Neural progenitor cell (in vitro differentiated cells): ENCODE measurements around the gene ADAMTS12. TPM values are rescaled to one million over a fixed set of nuclear protein-coding genes. Genes with fewer than 3 reads are reported as not detected.

Experiments used
- DNase-seq: peaks from one replicate; pipeline ENCODE4 v3.0.0-alpha.2; 2016; ENCODE audit warnings: low spot score
- H2AFZ ChIP-seq: fragments of 200-600 bp; sonication (generic); replicated peaks from 2 replicates; pipeline ENCODE4 v1.6.1; 2016; ENCODE audit warnings: antibody characterized with exemption
- H3F3A ChIP-seq: fragments of 200-600 bp; sonication (generic); 2 replicates; pipeline ENCODE4 v1.6.1; 2016; ENCODE audit warnings: antibody characterized with exemption, low read depth
- H3K27ac ChIP-seq: fragments of 200-600 bp; sonication (generic); 2 replicates; pipeline ENCODE4 v1.5.1; 2016; ENCODE audit warnings: mild to moderate bottlenecking
- H3K27me3 ChIP-seq: fragments of 200-600 bp; sonication (generic); 2 replicates; pipeline ENCODE4 v1.6.1; 2016; ENCODE audit warnings: mild to moderate bottlenecking, moderate library complexity
- H3K36me3 ChIP-seq: fragments of 200-600 bp; sonication (generic); 2 replicates; pipeline ENCODE4 v1.5.1; 2016
- H3K4me1 ChIP-seq: fragments of 200-600 bp; sonication (generic); 2 replicates; pipeline ENCODE4 v1.6.1; 2016; ENCODE audit warnings: mixed run types
- H3K4me2 ChIP-seq: fragments of 200-600 bp; sonication (generic); 2 replicates; pipeline ENCODE4 v1.6.1; 2016
- H3K4me3 ChIP-seq: fragments of 200-600 bp; sonication (generic); 2 replicates; pipeline ENCODE4 v1.5.1; 2016
- H3K79me2 ChIP-seq: fragments of 200-600 bp; sonication (generic); 2 replicates; pipeline ENCODE4 v1.6.1; 2016; ENCODE audit warnings: low read depth
- H3K9ac ChIP-seq: fragments of 200-600 bp; sonication (generic); 2 replicates; pipeline ENCODE4 v1.6.1; 2016
- H3K9me3 ChIP-seq: fragments of 200-600 bp; sonication (generic); 2 replicates; pipeline ENCODE4 v1.5.1; 2016; ENCODE audit warnings: low read depth
- H4K20me1 ChIP-seq: fragments of 200-600 bp; sonication (generic); 2 replicates; pipeline ENCODE4 v1.6.1; 2016; ENCODE audit warnings: low read depth
- H3K27ac Mint-ChIP-seq: 3 replicates; pipeline ENCODE4 v1.8.0; 2021; ENCODE audit warnings: mixed read lengths
- H3K27me3 Mint-ChIP-seq: 2 replicates; pipeline ENCODE4 v1.8.0; 2022; ENCODE audit warnings: low read depth, mild to moderate bottlenecking, inconsistent platforms, moderate library complexity, mixed read lengths; ENCODE audit not compliant: insufficient read depth
- H3K36me3 Mint-ChIP-seq: 3 replicates; pipeline ENCODE4 v1.8.0; 2021; ENCODE audit warnings: mixed read lengths
- H3K4me1 Mint-ChIP-seq: 3 replicates; pipeline ENCODE4 v1.8.0; 2021; ENCODE audit warnings: mixed read lengths
- H3K4me3 Mint-ChIP-seq: 3 replicates; pipeline ENCODE4 v1.8.0; 2021; ENCODE audit warnings: mild to moderate bottlenecking, moderate library complexity, mixed read lengths
- H3K9me3 Mint-ChIP-seq: 3 replicates; pipeline ENCODE4 v1.8.0; 2020; ENCODE audit warnings: mixed read lengths
- EZH2 ChIP-seq: fragments of 200-600 bp; sonication (generic); IDR thresholded peaks from 2 replicates; pipeline ENCODE4 v1.6.1; 2017; ENCODE audit warnings: antibody characterized with exemption, mild to moderate bottlenecking, moderate library complexity
- EZH2phosphoT487 ChIP-seq: fragments of 200-600 bp; sonication (generic); IDR thresholded peaks from 2 replicates; pipeline ENCODE4 v1.6.1; 2017; ENCODE audit warnings: antibody characterized with exemption
- total RNA-seq: library from RNA; depleted of rRNA; stranded (reverse); fragments of >200 nt; gene quantifications from 2 replicates; pipeline ENCODE4 v1.2.3, GENCODE V29; 2015; ENCODE audit warnings: low replicate concordance
- TF ChIP-seq, protein P1 (sequence below): fragments of 200-600 bp; sonication (generic); IDR thresholded peaks from 2 replicates; pipeline ENCODE4 v1.5.1; 2017; ENCODE audit warnings: antibody characterized with exemption, mild to moderate bottlenecking

ADAMTS12 gene
- total RNA-seq, 1 donor from 2014 or later, result 15.6 TPM

DNA sequence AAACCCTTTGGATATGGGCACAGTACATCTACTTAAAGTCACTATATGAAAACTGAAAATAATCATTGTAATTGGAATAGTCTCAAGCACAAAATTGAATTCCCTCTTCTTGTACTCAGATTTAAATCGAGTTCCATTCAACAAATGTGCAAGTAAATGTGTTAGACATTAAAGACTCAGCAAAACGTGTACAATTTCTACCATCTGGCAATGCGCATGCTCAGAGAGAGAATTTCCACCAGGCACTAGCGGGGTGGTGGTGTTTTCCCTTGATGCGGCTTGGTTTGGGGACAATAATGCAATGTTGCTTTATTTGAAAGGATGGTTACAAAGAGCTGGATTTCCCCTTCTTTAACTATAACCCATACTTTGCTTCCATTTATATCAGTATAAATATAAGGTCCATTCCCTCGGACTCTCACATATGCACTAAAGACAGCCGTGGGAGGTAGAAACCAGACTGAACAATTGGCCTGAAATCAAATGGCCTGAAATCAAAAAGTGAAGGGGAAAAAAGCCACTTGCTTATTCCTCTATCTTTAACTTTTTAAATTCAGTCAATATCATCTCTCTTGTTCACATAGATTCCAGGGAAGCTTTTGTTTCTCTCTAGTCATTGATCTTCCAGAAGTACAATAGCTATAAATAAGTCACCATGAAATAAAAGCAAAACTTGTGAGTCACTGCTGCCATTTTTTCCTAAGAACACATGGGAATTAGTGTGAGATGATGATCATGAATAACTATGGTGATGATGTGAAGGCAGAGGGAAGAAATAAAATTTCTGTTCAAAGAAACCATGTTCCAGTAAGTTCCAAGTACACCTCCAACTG lies 59.2 kb downstream of the ADAMTS12 start:
- H3K4me3 ChIP-seq, result no peak overlapping the region
- no peaks in the 10 kb centered on the region for H3K36me3 ChIP-seq
- H3K27ac ChIP-seq, result no peak overlapping the region
- H3K79me2 ChIP-seq, result peaks cover 12% of the 10 kb centered on the region
- TF ChIP-seq EZH2, result no peak
- TF ChIP-seq, protein P1, sequence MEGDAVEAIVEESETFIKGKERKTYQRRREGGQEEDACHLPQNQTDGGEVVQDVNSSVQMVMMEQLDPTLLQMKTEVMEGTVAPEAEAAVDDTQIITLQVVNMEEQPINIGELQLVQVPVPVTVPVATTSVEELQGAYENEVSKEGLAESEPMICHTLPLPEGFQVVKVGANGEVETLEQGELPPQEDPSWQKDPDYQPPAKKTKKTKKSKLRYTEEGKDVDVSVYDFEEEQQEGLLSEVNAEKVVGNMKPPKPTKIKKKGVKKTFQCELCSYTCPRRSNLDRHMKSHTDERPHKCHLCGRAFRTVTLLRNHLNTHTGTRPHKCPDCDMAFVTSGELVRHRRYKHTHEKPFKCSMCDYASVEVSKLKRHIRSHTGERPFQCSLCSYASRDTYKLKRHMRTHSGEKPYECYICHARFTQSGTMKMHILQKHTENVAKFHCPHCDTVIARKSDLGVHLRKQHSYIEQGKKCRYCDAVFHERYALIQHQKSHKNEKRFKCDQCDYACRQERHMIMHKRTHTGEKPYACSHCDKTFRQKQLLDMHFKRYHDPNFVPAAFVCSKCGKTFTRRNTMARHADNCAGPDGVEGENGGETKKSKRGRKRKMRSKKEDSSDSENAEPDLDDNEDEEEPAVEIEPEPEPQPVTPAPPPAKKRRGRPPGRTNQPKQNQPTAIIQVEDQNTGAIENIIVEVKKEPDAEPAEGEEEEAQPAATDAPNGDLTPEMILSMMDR, result no peak
- no peak for TF ChIP-seq EZH2phosphoT487
- H3K4me2 ChIP-seq, result no peak overlapping the region
- Mint-ChIP-seq H3K4me1 (peaks cover 7% of the 10 kb centered on the region), H3K4me3 (no peak overlapping the region), H3K9me3 (peaks cover 3% of the 10 kb centered on the region), H3K36me3 (peaks cover 5% of the 10 kb centered on the region), H3K27me3 (peaks cover 5% of the 10 kb centered on the region), H3K27ac (no peak overlapping the region)
- no peaks in the 10 kb centered on the region for H3K27me3 ChIP-seq
- peaks cover 7% of the 10 kb centered on the region for H3K4me1 ChIP-seq
- no peaks in the 10 kb centered on the region for H3K9me3 ChIP-seq
- H2AFZ ChIP-seq, result no peak overlapping the region
- no peak for DNase-seq
- H4K20me1 ChIP-seq, result no peaks in the 10 kb centered on the region
- H3K9ac ChIP-seq, result no peak overlapping the region
- H3F3A ChIP-seq, result no peaks in the 10 kb centered on the region

DNA sequence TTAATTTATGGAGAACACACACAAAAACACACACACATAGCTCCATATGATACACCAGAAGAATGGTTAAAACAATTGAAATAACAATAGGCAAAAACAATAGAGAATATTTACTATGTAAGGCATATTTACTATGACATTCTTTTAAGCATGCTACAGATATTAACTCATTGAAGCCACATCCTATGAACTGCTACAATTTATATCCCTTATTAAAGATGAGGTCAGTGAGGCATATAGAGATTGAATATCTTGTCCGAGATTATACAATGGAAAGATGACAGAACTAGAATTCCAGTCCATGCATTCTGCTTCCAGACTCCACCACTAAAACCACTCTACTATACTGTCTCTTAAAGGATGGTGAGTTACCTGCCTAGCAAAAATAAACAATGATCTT lies 60.7 kb downstream of the ADAMTS12 start:
- peaks cover 7% of the 10 kb centered on the region for H3K4me1 Mint-ChIP-seq
- Histone ChIP-seq H3K79me2 (peaks cover 12% of the 10 kb centered on the region), H3K9me3 (no peaks in the 10 kb centered on the region), H2AFZ (no peak overlapping the region), H3F3A (no peaks in the 10 kb centered on the region), H3K36me3 (no peaks in the 10 kb centered on the region), H3K9ac (no peak overlapping the region), H3K4me2 (no peak overlapping the region), H3K27me3 (no peaks in the 10 kb centered on the region), H3K27ac (no peak overlapping the region), H3K4me1 (peaks cover 7% of the 10 kb centered on the region), H3K4me3 (no peak overlapping the region), H4K20me1 (no peaks in the 10 kb centered on the region)
- no peak overlapping the region for H3K4me3 Mint-ChIP-seq
- peaks cover 3% of the 10 kb centered on the region for H3K9me3 Mint-ChIP-seq
- TF ChIP-seq EZH2 (no peak), EZH2phosphoT487 (no peak)
- TF ChIP-seq, protein P1, result no peak
- no peak overlapping the region for H3K27ac Mint-ChIP-seq
- peaks cover 3% of the 10 kb centered on the region for H3K27me3 Mint-ChIP-seq
- DNase-seq, result no peak
- peaks cover 3% of the 10 kb centered on the region for H3K36me3 Mint-ChIP-seq

DNA sequence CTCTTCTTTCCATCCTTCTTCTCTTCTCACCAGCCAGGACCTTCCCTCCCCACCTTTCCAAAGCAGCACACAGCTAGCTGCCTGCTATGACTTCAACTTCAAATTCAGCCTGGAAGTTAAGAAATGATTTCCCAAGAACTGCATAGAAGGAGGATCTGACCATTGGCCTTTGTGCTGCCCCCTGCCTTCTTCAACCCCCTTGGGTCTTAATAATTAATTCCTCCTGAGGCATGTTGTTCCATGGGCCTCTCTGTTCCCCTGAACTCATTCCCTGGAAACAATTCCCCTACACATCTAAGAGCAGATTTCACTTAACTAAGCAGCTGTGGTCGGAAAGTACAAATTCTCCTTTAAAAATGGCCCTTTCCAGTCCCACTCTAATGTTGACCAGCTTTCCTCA lies 62.4 kb downstream of the ADAMTS12 start:
- no peak overlapping the region for H3K4me3 Mint-ChIP-seq
- H3K4me1 ChIP-seq, result peaks cover 7% of the 10 kb centered on the region

More for the DNA sequence above, 62.4 kb downstream of the ADAMTS12 start:
- Histone ChIP-seq H3K4me2 (no peak overlapping the region), H4K20me1 (no peaks in the 10 kb centered on the region), H3K4me3 (no peak overlapping the region), H3F3A (no peaks in the 10 kb centered on the region), H3K27ac (no peak overlapping the region), H3K36me3 (no peaks in the 10 kb centered on the region), H3K27me3 (no peaks in the 10 kb centered on the region), H3K9ac (no peak overlapping the region), H3K79me2 (peaks cover 12% of the 10 kb centered on the region), H3K9me3 (no peaks in the 10 kb centered on the region), H2AFZ (no peak overlapping the region)
- H3K27me3 Mint-ChIP-seq, result peaks cover 3% of the 10 kb centered on the region
- peaks cover 3% of the 10 kb centered on the region for H3K36me3 Mint-ChIP-seq
- H3K27ac Mint-ChIP-seq, result no peak overlapping the region
- TF ChIP-seq EZH2phosphoT487, result no peak
- TF ChIP-seq EZH2, result no peak
- TF ChIP-seq, protein P1, result no peak
- peaks cover 3% of the 10 kb centered on the region for H3K9me3 Mint-ChIP-seq
- H3K4me1 Mint-ChIP-seq, result peaks cover 7% of the 10 kb centered on the region
- no peak for DNase-seq
